A549 (cell line): ENCODE measurements around the gene FUCA2.

Source experiments
- HMGXB4 ChIP-seq: fragments of 250-450 bp; sonication (Bioruptor Pico); IDR thresholded peaks from 2 replicates; pipeline ENCODE4 v1.5.0; 2021; ENCODE audit warnings: mild to moderate bottlenecking, moderate library complexity, borderline replicate concordance
- POLR2A ChIP-seq: IDR thresholded peaks from 2 replicates; pipeline ENCODE4 v1.6.1; 2012; ENCODE audit warnings: mild to moderate bottlenecking, low read length

DNA sequence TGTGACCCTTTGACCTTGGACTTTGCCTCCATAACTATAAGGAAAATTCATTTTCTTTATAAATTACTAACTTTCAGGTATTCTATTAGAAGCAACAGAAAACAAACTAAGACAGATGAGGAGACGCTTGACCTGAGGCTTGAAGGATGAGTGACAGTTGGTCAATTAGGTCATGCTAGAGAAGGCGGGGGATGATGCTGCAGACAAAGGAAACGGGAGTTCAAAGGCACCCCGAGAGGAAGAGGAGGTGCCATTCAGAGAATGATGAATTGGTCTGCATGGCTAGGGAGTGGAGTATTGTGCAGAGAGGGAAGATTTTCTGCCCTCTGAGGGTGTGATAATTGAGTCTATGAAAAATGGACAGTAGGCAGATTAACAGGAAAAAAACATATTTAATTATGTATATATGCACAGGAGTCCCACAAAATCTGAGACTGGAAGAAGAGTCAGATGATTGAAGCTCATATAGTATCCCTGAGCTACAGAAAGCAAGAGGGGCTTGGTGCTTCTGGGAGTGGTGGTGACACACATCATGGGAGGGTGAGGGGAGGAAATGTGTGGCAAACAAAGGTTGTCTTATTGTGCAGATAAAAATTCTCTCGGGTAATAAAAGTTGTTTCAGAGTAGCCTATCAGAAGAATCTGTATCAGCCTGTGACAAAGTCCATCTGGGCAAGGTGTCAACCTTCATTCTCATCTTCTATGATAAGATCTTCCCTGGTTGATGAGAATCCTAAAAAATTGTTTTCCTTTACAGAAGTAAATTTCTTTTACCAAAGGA, 20.4 kb upstream of the FUCA2 start:
- no peak for TF ChIP-seq HMGXB4 (CRISPR knock-in tag)
- TF ChIP-seq POLR2A, result no peak
